HepG2 (cell line): Measurements from ENCODE around the gene KSR1. TPM values are rescaled to one million over a fixed set of nuclear protein-coding genes. Genes with fewer than 3 reads are reported as not detected.

Experiments used
- ATAC-seq: fragments of 200-7000 bp; cut with Tn5 transposase; 3 replicates; pipeline ENCODE4 v1.9.1; 2020; ENCODE audit warnings: mild to moderate bottlenecking, moderate library complexity
- BruUV-seq: library from RNA; stranded (reverse); fragments of 400-500 nt; replicated peaks from 2 replicates; lab custom pipeline; 2021; lab: Mats Ljungman, UMichigan
- CTCF ChIA-PET: fragments of 300-600 bp; formaldehyde crosslinking; extraction: SDS; loops from one replicate; lab custom pipeline; 2021; ENCODE audit warnings: low total read pairs, inconsistent platforms, low intra/inter-chr PET ratio; lab: Yijun Ruan, JAX
- POLR2A ChIA-PET: fragments of 350-600 bp; sonication (Branson Sonifier 250); formaldehyde crosslinking; loops from one replicate; lab custom pipeline; 2020; ENCODE audit warnings: antibody characterized with exemption, inconsistent platforms; lab: Yijun Ruan, JAX
- DNase-seq: peaks from one replicate; pipeline ENCODE4 v3.0.0-alpha.2; 2015; ENCODE audit warnings: low spot score
- FAIRE-seq: peaks from 3 replicates; lab custom pipeline; 2011; peaks lifted over from hg19 to GRCh38; lab: Jason Lieb, UNC
- H2AFZ ChIP-seq: one replicate; pipeline ENCODE4 v1.6.1; 2011; ENCODE audit warnings: low read length, inconsistent platforms
- H3K27ac ChIP-seq: fragments of 300-600 bp; 3 replicates; pipeline ENCODE4 v1.8.0; 2011; ENCODE audit warnings: mixed run types, mild to moderate bottlenecking, mixed read lengths, low read length, inconsistent platforms; ENCODE audit not compliant: insufficient read depth; ENCODE audit errors: extremely low read length
- H3K27me3 ChIP-seq, 2 experiments: fragments of 200-600 bp in 1 of 2; 2 replicates in 1 of 2; 3 replicates in 1 of 2; pipeline versions ENCODE4 v1.6.0 to v1.8.0; 2011; ENCODE audit warnings: low read length in 2 of 2, mild to moderate bottlenecking in 2 of 2, moderate library complexity in 2 of 2, inconsistent platforms in 1 of 2; ENCODE audit not compliant: insufficient read depth in 2 of 2, control insufficient read depth in 1 of 2
- H3K36me3 ChIP-seq, 2 experiments: fragments of 200-600 bp in 1 of 2; replicated peaks in 1 of 2; 2 replicates in 1 of 2; 3 replicates in 1 of 2; pipeline versions ENCODE4 v1.5.1 to v1.8.0; 2011; ENCODE audit warnings: low read length in 2 of 2, inconsistent platforms in 1 of 2; ENCODE audit not compliant: insufficient read depth in 2 of 2, control insufficient read depth in 1 of 2
- H3K4me1 ChIP-seq: 2 replicates; pipeline ENCODE4 v1.5.1; 2012; ENCODE audit warnings: low read length, inconsistent platforms; ENCODE audit not compliant: insufficient read depth
- H3K4me2 ChIP-seq: 2 replicates; pipeline ENCODE4 v1.6.0; 2011; ENCODE audit warnings: low read depth, low read length, inconsistent platforms
- H3K4me3 ChIP-seq, 3 experiments: fragments of 200-600 bp in 1 of 3; sonication (generic), shearing (Covaris generic) in 1 of 3; replicated peaks in 1 of 3; 2 replicates each; pipeline ENCODE4 v1.5.1; 2011 to 2016; ENCODE audit warnings: low read length in 3 of 3, inconsistent platforms in 2 of 3, low read depth in 2 of 3, mild to moderate bottlenecking in 2 of 3, control low read depth in 1 of 3, mixed read lengths in 1 of 3; ENCODE audit not compliant: insufficient read depth in 1 of 3
- H3K79me2 ChIP-seq: one replicate; pipeline ENCODE4 v1.6.1; 2011; ENCODE audit warnings: low read length, inconsistent platforms; ENCODE audit not compliant: insufficient read depth
- H3K9ac ChIP-seq: 2 replicates; pipeline ENCODE4 v1.6.0; 2011; ENCODE audit warnings: mild to moderate bottlenecking, low read depth, low read length, inconsistent platforms; ENCODE audit not compliant: insufficient read depth
- H3K9me3 ChIP-seq: 2 replicates; pipeline ENCODE4 v1.5.1; 2012; ENCODE audit warnings: mild to moderate bottlenecking, low read length
- H4K20me1 ChIP-seq: 2 replicates; pipeline ENCODE4 v1.6.0; 2011; ENCODE audit warnings: inconsistent platforms, mild to moderate bottlenecking, low read length, moderate library complexity; ENCODE audit not compliant: insufficient read depth
- ATRX ChIP-seq: sonication (generic); formaldehyde crosslinking; IDR thresholded peaks from 2 replicates; pipeline ENCODE4 v1.4.0; 2020; ENCODE audit warnings: missing genetic modification reagents, borderline replicate concordance
- HMG20A ChIP-seq: IDR thresholded peaks from 2 replicates; pipeline ENCODE4 v1.6.1; 2016; ENCODE audit warnings: borderline replicate concordance
- NKX3-1 ChIP-seq: sonication (generic); formaldehyde crosslinking; IDR thresholded peaks from 2 replicates; pipeline ENCODE4 v1.5.0; 2020; ENCODE audit warnings: missing genetic modification reagents
- NR1H2 ChIP-seq: sonication (generic); formaldehyde crosslinking; IDR thresholded peaks from 2 replicates; pipeline ENCODE4 v1.8.1; 2022; ENCODE audit warnings: low read depth, missing genetic modification reagents, borderline replicate concordance
- STAG1 ChIP-seq: sonication (generic); formaldehyde crosslinking; IDR thresholded peaks from 2 replicates; pipeline ENCODE4 v1.4.0; 2020; ENCODE audit warnings: missing genetic modification reagents
- WIZ ChIP-seq: sonication (generic); formaldehyde crosslinking; IDR thresholded peaks from 2 replicates; pipeline ENCODE4 v1.5.1; 2020; ENCODE audit warnings: mild to moderate bottlenecking, missing genetic modification reagents
- ZIK1 ChIP-seq: sonication (generic); formaldehyde crosslinking; IDR thresholded peaks from 2 replicates; pipeline ENCODE4 v1.5.0; 2020; ENCODE audit warnings: mild to moderate bottlenecking, low read depth, missing genetic modification reagents, borderline replicate concordance
- ZKSCAN8 ChIP-seq: IDR thresholded peaks from 2 replicates; pipeline ENCODE4 v1.6.1; 2016; ENCODE audit warnings: borderline replicate concordance, missing genetic modification reagents, missing compliant biosample characterization
- ZNF331 ChIP-seq: sonication (generic); formaldehyde crosslinking; IDR thresholded peaks from 2 replicates; pipeline ENCODE4 v1.4.0; 2020; ENCODE audit warnings: missing genetic modification reagents
- ZSCAN25 ChIP-seq: sonication (generic); formaldehyde crosslinking; IDR thresholded peaks from 2 replicates; pipeline ENCODE4 v1.8.0; 2022; ENCODE audit warnings: mild to moderate bottlenecking, missing genetic modification reagents
- WGBS: methylation state at CpG from one replicate; pipeline ENCODE4 v1.1.6; 2017; ENCODE audit warnings: low lambda C conversion rate; 5-methylcytosine and 5-hydroxymethylcytosine counted together
- in situ Hi-C: cut with HindIII; loops from 2 replicates; pipeline ENCODE4 v1.10.0; 2017; ENCODE audit warnings: low pct_unique_long_range_greater_than_20kb; ENCODE audit not compliant: extremely low pct_ligation_motif_present
- intact Hi-C: fragments of 100-400 bp; cut with micrococcal nuclease; formaldehyde crosslinking; loops from one replicate; pipeline ENCODE4 v1.10.0; 2022; ENCODE audit not compliant: unreplicated experiment
- polyA plus RNA-seq, 8 experiments: library from polyadenylated mRNA; depleted of rRNA in 3 of 8; stranded (reverse) in 7 of 8; unstranded in 1 of 8; fragments of >200 nt; fragmentation: Illumina TruSeq in 4 of 8; extraction: Trizol in 4 of 8; gene quantifications; 2 replicates each; pipeline versions ENCODE4 v1.2.1 to v1.2.3, GENCODE V29; 2011 to 2016; ENCODE audit warnings: low read depth in 4 of 8, missing spikeins in 1 of 8, mixed read lengths in 1 of 8; ENCODE audit not compliant: insufficient read depth in 1 of 8
- total RNA-seq, 5 experiments: library from RNA; depleted of rRNA; stranded (reverse); fragments of >200 nt; fragmentation: Illumina TruSeq; extraction: Trizol; gene quantifications; 2 replicates each; pipeline ENCODE4 v1.2.3, GENCODE V29; 2016; ENCODE audit warnings: low read depth in 1 of 5

The KSR1 gene
- total and polyA plus RNA-seq, 2 of the 13 experiments (the other 11 are each of a cell fraction or from before 2014, with no cell fraction given), result 10.1 to 16.6 TPM

- POLR2A ChIA-PET, result interaction anchor here (1.0 to 1.2 kb wide), 2 partner anchors 8 to 10 kb away, joined by 3 read pairs; partner anchors contain the start of gene KSR1
- no peaks in the 10 kb centered on the region for H3K27me3 ChIP-seq
- no peak for ATAC-seq
- TF ChIP-seq ZNF331 (CRISPR knock-in tag), result no peak
- no peak for TF ChIP-seq ZSCAN25 (CRISPR knock-in tag)
- no peak for TF ChIP-seq ZIK1 (CRISPR knock-in tag)
- TF ChIP-seq ATRX (CRISPR knock-in tag), result no peak
- TF ChIP-seq NR1H2 (CRISPR knock-in tag), result no peak
- no peak for TF ChIP-seq ZKSCAN8
- TF ChIP-seq STAG1 (CRISPR knock-in tag), result no peak
- no peak for TF ChIP-seq NKX3-1 (CRISPR knock-in tag)
- no peak for TF ChIP-seq WIZ (CRISPR knock-in tag)
- TF ChIP-seq HMG20A (CRISPR knock-in tag), result no peak
- no peak overlapping the region for H3K27ac ChIP-seq
- BruUV-seq, result no TSS peak
- no peaks in the 10 kb centered on the region for H3K9me3 ChIP-seq
- no peaks in the 10 kb centered on the region for H3K36me3 ChIP-seq
- WGBS, result 94% methylated on average over 3 of the region's 3 CpGs
- peaks cover 55% of the 10 kb centered on the region for H3K79me2 ChIP-seq
- H2AFZ ChIP-seq, result no peak overlapping the region
- peaks cover 66% of the 10 kb centered on the region for H3K4me1 ChIP-seq
- no peak overlapping the region for H3K9ac ChIP-seq
- intact Hi-C loops (no loop called here), in situ Hi-C loops (no loop called here)
- no peak for FAIRE-seq
- H3K4me2 ChIP-seq, result 0 out of 2 replicates have a peak overlapping the region, but pooled peaks have one; percentile 15
- CTCF ChIA-PET, result no interaction called here
- no peak overlapping the region for H3K4me3 ChIP-seq
- DNase-seq, result no peak
- peaks cover 3% of the 10 kb centered on the region; the same call in 1 of the 2 replicates for H4K20me1 ChIP-seq
These were observed 10.1 kb downstream of the KSR1 start for GRCh38 chr17:27466376-27466742.
